GM19467 (cell line): ENCODE measurements around the gene TMEM9.

Experiments used
- ATAC-seq: cut with Tn5 transposase; IDR thresholded peaks from one replicate; pipeline ENCODE4 v1.9.1; 2021; ENCODE audit warnings: mild to moderate bottlenecking, moderate library complexity; ENCODE audit not compliant: unreplicated experiment

The TMEM9 gene

DNA sequence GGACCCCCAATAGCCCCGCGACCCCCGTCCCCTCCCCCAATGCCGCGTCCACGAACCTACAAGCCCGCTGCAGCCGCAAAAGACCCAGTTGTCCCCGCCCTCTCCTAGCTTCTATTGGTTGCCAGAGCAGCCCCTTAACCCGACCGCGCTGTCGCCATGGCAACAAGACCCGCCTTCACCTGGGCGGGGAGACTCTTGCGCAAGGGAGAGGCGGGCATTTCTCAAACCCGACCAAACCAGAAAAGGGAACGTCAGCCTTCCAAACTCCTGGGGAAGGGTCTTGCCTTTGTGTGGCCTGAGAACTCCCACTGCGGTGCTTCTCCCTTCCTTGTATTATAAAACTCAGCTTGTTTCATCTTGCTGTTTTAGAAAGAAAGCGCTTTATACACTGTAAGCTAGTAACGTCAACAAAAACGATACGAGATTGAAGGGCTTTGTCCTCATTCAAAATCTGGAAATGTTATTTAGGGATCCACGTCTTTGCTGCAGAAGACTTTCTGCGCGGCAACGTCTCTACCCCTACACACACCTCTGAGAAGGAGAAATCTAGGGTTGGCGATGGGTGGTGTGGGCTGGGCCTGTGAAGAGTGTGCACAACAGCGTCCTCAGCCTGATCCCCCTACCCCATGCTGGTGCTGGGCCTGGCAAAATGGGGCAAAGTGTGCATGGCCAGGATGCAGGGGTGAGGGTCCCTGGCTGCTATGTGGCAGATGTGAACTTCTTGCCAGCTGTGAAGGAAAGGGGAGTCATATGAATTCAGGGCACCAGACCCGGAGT is at the start of gene TMEM9:
Gene TMEM9, minus strand, starts transcription at position 86 of the 777 bp plus-strand sequence. CDS start 551 bp downstream, outside the sequence.
- ATAC-seq: peak; percentile 97

DNA sequence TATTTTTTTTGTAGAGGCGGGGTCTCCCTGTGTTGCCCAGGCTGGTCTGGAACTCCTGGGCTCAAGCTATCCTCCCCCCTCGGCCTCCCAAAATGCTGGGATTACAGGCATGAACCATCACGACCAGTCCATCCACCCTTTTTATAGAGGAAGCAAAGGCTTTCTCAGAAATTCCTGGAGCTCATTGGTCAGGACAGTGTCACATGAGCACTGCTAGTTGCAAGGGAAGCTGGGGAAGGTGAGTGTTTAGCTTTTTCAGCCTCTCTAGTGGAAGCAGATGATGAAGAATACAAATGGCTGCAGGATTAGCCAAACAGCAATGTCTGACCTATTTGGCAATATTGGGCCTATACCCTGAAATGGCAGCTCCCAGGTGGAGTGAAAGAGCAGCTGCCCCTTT is 44.3 kb upstream of the TMEM9 start:
- ATAC-seq: no peak

DNA sequence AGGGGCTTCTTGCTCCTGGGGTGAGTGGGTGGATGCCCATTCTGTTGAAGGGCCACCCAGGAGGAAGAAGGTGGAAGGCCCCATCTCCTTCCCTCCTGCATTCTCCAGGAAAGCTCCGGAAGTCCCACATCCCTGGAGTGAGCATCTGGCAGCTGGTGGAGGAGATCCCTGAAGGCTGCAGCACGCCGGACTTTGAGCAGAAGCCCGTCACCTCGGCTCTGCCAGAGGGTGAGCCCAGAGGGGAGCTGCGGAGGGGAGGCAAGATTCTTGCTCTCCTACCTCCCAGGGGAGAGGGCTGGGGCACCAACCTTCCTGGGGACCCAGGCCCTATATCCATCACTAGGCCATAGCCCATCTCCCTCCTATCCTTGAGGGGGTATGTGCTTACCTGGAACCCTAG is 39.8 kb upstream of the TMEM9 start:
- ATAC-seq: no peak

DNA sequence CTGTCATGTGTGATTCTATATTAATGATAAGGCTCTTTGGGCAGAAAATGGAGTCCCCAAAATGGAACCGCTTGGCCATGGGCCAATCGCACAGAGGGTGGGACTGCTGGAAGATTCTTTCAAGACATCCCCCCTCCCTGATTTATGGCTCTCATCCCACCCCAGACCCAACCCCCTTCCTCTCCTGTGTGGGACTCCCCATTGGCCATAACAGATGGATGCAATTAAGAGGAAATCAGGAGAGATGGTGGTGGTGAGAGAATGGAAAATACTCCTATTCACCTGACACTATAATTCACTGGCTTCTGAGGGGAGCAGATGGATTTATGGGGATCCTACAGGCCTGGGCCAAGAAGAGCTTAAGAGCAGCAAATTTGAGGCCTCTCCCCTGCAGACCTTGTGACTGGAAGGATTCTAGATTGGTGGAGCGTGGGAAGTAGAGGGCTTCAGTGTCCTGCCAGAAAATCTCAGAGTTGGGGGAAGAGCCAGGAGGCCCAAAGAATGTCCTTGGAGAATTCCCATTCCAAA is 38.1 kb upstream of the TMEM9 start:
- no peak for ATAC-seq

DNA sequence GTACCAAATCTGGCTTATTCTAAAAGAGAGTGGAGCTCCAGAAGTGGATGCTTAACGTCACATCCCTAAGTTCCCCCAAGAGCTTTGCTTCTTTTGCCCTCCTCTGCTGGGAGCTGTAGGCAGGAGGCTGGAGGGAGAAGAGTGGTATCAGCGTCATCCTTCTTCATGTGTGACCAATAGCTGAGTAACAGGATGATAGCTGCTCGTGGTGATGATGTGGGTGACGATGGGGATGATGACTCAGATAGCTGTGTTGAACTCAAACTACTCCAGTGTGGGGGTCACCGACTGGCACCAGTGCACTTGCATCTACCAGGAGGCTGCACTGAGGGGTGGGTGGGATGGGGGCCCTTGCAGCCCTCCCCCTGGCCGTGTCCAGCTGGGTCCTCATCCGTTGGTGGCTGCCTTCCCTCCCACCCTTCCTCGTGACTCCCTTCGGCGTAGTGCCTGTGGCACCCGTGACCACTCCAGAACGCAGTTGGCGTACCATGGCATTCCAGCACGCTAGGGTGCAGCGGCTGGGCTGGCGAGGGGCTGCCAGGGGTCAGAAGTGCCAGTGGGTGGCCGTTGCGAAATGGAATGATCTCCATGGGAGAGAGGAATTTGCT is 37.5 kb upstream of the TMEM9 start:
- no peak for ATAC-seq

DNA sequence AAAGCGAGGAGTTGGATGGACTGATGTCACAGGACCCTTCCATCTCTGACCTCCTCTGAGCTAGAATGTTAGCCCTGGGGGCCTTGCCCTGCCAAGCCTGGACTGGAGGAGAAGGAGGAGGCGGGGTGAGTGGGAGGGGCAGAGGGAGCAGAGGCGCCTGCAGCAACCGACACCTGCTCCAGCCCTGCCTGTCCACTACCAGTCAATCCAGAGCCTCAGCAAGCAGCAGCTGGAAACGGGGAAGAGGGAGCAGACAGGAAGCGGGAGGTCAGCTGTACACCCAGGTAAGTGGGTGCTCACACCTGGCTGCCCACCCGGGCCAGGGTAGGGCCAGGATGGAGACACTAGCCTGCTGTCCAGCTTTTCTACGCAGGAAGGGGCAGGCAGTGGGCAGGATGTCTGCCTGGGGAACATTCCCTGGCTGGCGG is 36.4 kb upstream of the TMEM9 start, which contains the start of gene IGFN1:
Gene IGFN1, plus strand, starts transcription at position 201 of the 428 bp plus-strand sequence. CDS start 2,470 bp downstream, outside the sequence.
- ATAC-seq: no peak

DNA sequence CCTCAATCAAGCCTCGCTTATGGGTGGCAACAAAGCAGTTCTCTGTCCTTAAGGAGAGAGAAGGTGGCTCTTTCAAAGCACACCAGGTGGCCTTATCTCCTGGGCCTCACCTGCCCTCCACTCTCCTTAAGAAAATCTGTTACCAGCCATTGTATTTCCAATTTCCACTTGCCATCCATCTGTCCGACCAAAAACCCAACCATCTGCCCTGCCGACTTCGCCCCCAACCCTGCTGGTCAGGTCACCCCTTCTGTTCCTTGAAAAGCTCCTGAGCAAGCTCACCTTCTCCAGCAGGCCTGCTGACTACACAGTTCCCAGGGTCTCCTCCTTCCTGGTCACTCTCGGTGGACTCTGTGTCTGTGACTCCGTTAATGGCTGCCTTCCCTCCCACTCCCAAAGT is 35.7 kb upstream of the TMEM9 start:
- ATAC-seq: no peak

DNA sequence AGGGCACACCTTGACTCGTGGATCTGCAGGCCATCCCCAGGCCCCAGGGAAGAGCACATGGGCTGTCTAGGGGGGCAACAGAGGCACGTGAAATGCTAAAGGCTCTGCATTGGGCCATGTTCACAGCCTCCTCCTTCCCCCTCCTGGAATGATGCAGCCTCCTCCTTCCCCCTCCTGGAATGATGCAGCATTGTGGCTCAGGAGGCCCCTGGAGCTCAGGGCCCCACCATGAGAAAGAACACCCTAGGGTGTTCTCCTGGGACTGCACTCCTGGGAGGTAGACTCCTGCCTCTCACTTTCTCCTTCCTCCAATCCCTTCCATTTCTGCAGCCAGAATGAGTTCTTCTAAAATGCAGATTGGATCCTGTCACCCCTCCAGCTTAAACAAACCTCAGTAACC is 34.8 kb upstream of the TMEM9 start:
- no peak for ATAC-seq

DNA sequence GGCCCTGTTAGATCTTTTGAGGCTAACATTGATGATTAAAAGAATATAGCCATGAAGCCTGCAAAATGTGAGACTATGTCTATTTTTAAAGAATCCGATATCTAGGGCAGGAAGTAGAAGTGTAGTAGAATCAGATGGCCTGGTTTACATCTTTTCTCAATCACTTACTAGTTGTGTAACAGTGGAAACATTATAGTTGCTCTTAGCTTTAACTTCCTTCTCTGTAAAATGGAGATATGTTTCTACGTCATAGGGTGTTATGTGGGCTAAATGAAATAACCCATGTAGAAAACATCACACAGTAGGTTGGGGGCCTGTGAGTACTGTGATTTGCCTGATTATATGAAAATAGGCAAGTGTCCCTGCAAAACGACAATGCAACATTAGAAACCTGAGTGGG is 31.9 kb upstream of the TMEM9 start:
- ATAC-seq: no peak

DNA sequence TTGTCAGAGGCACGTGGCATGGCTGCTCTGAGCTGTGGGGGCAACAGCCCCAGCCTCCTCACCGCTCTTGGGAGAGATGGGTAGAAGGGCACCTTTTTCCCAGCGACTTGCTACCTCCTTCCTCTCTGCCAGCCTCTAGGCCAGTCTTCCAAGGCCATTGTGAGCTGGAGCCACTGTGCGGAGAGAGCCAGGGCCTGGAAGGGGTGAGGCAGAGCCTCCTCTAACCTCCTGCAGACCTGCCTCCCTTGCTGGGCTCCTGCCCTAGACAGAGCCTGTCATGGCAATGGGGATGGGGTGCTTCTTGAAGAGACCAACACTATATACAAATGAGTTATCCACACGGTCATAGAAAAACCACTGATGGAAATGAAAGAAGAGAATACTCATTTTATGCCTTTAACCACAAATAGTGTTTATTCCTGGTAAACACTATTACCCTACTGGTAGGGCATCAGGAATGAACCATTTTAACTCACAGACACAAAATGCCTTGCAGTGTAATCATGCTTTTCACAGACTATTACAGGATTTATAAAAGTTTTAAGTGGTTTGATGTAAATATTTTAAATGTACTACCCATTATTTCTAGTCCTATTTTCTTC is 31.4 kb upstream of the TMEM9 start:
- no peak for ATAC-seq

DNA sequence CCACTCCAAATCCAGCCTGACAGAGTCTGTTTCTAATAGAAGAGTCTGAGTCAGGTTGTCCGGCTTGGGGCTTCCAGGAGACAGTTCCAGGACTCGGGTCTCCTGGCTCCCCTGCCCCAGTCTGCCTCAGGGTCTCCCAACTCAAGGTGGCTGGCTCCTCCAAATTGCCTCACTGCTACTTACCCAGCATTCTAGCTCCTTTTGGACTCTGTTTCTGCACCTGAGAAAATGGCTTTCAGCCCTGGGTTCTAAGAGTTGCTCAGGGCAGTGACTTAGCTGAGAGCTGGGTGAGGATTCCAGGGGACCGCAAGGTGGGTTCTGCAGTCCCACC is 30.8 kb upstream of the TMEM9 start:
- ATAC-seq: no peak

DNA sequence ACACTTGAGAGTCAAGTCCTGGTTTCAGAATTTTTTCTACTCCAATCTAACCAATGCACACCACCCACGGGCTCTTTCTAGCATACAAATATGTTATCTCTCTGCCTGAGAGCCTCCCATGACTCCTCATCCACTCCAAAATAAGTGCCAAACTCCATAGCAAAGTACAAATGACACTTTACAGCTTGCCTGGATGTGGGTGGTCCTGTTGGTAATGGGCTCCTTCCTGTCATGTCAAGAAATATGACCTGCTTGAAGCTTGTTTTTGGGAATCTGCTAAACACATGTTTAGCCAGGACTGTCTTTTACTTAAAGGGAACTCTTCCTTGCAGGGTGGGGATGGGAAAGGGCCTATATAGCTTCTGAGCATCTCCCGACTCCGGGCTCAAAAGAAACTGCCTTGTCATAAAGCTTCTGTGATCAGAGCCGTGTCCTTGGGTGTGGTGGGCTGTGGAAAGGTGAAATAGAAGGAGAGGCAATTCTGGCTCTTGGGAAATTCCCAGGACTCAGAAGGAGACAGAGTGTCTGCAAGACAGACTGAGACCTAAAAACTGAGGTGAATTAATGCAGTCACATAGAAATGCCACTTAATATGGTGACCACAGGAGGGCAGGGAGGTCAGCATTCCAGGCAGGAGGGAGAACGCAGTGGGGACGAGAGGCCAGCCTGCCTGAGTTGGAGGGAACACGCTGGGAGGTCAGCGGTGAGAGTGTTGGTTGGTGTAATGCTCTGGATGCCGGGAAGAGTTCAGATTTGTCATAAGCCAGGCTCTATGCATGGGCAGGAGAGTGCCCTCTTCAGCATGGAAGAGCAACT is 30.2 kb upstream of the TMEM9 start:
- ATAC-seq: no peak

DNA sequence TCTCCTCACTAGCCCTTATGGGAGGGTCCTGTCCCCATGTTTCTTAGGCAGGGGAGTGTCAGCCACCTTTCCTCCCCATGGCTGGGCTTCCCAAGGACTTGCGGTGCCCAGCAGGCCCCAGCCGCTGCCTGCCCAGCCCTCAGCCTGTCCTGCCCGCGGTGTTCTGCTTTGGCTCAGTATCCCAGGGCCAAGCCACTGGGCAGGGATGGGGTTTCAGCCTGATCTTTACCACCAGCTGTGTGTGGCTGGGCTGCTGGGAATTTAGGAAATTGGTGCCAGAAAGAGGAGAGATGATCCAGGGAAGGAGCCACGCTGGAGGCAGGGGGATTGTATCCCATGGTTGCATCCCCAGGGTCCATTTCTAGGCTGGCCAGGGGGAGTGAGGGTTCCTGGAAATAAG is 29.5 kb upstream of the TMEM9 start:
- no peak for ATAC-seq

DNA sequence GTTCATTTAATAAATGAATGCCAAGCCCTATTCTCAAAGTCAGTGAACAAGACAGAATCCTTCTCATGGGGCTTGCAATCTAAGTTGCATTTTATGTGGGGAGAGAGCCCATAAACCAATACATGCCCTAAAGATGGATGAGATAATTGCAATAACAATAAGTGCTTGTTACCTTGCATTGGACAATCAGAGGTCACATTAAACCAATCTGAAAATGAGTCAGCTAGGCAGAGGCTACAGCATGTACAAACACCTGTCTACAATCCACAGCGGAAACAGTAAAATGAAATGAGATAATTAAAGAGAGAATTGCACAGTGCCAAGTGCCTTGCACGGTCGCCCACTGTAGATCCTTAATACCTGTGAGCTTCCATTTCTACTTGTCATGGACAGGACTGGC is 28.9 kb upstream of the TMEM9 start:
- no peak for ATAC-seq

DNA sequence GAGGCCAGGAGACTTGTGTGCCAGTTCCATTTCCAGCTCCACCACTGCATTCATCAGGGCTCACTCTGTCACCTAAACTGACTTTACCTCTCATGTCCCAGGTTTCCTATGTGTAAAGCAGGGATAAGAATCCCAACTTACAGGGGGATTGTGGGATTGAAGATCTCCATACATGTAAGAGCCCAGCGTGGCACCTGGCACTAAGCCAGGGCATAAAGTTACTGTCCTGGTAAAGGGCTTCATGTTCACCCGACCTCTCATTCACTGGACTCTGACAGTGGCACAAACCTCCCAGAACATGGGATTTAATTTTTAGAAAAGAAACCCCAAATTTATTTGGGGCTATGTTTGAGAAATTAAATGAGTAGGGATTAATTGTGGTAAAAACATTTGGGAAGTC is 27.5 kb upstream of the TMEM9 start:
- no peak for ATAC-seq

DNA sequence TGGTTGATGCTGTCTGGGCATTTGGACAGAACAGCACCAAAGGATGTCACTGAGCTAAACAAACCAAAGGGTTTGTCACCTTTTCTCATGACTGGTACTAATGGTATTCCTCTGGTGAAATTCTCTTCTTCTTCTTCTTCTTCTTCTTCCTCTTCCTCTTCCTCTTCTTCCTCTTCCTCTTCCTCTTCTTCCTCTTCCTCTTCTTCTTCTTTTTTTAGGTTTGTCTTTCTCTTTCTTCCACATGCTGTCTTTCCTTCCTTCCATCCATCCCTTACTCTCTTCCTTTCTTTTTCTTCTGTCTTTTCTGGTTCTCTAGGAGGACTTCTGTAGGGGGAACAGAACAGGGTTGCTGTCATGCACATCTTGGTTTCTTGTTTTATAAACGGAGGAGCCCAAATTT is 27.0 kb upstream of the TMEM9 start:
- no peak for ATAC-seq

DNA sequence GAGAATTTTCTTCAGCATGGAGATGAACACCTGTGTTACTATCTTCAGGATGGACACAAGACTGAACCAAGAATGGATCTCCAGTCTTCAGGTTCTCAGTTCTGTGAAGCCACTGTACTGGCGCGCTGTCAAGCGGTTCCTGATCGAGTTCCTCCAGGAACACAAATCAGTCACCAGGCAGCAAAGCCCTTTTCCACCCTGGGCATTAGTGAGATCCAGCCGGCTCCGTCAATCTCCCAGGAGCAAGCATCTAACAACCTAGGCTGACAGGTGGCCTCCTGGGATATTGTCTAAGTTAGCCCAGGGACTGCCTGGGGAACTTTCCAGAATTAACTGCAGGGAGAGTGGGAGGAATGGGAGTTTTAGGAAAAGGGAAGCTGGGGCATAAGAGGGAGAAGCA is 26.6 kb upstream of the TMEM9 start:
- no peak for ATAC-seq

DNA sequence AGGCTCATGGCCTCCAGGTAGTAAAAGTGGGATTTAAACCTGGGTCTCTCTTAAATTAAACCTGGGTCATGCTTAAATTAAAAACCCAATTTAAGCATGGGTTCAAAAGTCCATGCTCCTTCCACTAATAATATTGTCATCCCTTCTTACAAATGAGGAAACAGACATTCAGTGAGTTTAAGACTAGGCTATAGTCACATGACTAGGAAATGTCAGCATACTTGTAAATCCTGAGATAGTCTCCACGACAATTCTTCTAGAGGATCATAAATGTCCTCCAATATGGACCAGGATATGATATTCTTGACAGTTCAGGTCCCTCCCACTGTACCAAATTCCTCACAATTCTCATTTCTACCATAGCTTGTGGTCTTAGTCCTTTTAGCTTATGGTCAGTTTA is 25.9 kb upstream of the TMEM9 start:
- ATAC-seq: no peak

DNA sequence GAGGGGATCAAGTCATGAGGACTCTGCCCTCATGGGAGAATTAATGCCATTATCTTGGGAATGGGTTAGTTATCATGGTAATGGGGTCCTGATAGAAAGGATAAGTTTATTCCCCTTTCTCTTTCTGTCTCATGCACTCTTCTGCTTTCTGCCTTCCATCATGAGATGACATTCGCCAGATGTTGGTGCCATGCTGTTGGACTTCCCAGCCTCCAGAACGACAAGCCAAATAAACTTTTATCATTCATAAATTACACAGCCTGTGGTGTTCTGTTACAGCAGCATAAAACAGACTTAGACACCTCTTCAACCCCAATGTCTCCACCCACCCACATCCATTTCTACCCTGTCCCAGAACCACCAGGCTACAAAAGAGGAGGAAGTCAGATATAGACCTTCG is 24.4 kb upstream of the TMEM9 start:
- ATAC-seq: no peak

DNA sequence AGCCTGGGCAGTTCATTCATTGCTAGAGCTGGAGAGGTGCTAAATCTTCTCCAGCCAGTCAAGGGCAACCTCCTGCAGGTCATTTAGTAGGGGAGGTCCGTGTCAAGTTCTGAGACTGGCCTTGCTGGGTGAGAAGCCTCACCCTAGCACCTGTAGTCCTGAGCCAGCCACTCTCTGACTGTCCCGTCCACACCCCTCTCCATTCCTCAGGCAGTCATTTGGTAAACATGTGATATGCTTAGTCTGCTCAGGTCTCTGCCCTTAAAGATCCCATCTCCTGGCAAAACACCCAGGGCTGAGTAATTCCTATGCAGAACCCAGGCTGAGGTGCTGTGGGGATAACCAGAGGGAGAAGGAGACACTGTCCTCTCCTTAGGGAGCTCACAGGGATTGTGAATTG is 22.7 kb upstream of the TMEM9 start:
- no peak for ATAC-seq

DNA sequence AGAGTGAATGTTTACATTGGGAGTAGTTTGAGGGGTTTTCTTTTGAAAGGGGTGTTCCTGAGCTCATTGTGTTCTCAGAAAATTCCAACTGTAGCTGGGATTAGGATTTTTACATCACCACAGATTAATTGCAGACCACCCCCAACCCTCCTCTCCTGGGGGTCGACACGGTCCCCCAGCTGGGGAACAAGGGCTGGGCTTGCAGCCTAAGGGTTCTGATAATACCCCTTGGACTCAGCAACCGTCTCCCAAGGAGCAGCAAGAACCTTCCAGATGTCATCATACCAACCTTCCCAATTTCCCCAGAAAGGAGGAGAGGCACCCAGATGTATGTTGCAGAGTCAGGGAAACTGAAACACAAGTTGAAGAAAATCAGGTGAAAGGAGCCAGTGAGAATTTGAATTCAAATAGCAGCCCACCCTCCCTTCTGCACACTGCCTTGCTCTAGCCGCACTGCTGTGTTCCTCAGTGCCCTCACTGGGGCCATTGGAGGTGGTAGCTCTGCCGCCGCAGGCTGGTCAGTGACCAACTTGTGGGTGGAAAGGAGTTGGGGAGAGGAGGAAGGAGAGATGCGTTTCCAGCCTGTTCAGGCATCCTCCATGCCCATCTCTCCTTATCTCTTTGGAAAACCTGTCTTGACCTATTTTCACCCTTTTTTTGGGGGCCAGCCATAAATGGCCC is 21.7 kb upstream of the TMEM9 start:
- ATAC-seq: no peak
